KOPT-K1 (cell line): ENCODE measurements around the gene C6orf15.
"Not testable (repeated sequence)": the region's sequence is repeated elsewhere in the genome, so short reads cannot be mapped to it uniquely, and the experiment has no call there.

ENCODE experiments used
- H3K27ac ChIP-seq: fragments of 200-600 bp; sonication (generic); 2 replicates; pipeline ENCODE4 v1.5.1; 2016; ENCODE audit warnings: antibody characterized with exemption, mild to moderate bottlenecking, low read depth, low read length; ENCODE audit not compliant: poor library complexity, severe bottlenecking
- H3K36me3 ChIP-seq: fragments of 200-600 bp; sonication (generic); 2 replicates; pipeline ENCODE4 v1.5.1; 2017; ENCODE audit warnings: antibody characterized with exemption, mild to moderate bottlenecking, low read length, moderate library complexity; ENCODE audit not compliant: insufficient read depth
- H3K9me3 ChIP-seq: fragments of 200-600 bp; sonication (generic); 2 replicates; pipeline ENCODE4 v1.5.1; 2017; ENCODE audit warnings: antibody characterized with exemption, low read length, mild to moderate bottlenecking; ENCODE audit not compliant: insufficient read depth, poor library complexity, severe bottlenecking

The C6orf15 gene

DNA sequence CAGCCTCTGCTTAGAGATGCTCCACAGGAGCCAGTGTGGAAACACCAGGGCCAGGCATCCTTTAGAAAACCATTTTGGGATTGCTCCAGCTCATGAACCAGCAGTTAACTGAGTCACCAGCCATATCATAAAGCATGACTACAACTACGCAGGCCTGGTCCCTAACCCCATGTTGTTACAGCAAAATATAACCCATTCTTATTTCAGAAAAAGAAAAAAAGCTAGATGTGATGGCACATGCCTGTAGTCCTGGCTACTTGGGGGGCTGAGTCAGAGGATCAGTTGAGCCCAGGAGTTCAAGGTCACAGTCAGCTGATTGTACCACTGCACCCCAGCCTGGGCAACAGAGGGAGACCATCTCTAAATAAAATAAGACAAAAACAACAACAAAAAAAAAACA, 36.8 kb downstream of the C6orf15 start:
- no peaks in the 10 kb centered on the region for H3K9me3 ChIP-seq
- H3K36me3 ChIP-seq, result no peaks in the 10 kb centered on the region
- no peak overlapping the region for H3K27ac ChIP-seq

GRCh38 chr6:31074401-31074800, 38.0 kb downstream of the C6orf15 start:
- H3K36me3 ChIP-seq, result no peaks in the 10 kb centered on the region
- H3K9me3 ChIP-seq, result no peaks in the 10 kb centered on the region
- H3K27ac ChIP-seq, result no peak overlapping the region

DNA sequence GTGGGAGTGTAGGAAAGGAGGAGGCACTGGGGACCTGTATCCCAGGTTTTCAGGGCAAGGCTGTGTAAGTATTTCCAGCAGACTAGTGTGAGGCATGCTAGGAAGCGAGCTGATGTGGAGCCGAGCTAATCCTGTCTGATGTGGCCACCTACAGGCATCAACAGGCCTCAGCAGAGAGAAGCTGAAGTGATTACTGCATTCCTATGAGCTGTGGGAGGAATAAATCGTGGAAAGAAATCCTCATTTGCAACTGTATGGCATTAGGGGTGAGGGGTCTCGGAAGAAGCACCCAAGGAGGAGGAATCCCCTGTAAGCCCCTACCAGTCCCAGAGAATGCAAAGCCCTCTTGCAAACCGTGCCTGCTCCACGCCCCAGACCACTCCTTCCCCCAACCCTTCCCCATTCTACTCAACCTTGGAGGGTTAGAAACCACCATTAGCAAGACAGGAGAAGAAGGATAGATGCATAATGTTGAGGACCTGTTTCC, 41.6 kb downstream of the C6orf15 start:
- H3K9me3 ChIP-seq, result no peaks in the 10 kb centered on the region
- H3K27ac ChIP-seq, result no peak overlapping the region
- H3K36me3 ChIP-seq, result no peaks in the 10 kb centered on the region

DNA sequence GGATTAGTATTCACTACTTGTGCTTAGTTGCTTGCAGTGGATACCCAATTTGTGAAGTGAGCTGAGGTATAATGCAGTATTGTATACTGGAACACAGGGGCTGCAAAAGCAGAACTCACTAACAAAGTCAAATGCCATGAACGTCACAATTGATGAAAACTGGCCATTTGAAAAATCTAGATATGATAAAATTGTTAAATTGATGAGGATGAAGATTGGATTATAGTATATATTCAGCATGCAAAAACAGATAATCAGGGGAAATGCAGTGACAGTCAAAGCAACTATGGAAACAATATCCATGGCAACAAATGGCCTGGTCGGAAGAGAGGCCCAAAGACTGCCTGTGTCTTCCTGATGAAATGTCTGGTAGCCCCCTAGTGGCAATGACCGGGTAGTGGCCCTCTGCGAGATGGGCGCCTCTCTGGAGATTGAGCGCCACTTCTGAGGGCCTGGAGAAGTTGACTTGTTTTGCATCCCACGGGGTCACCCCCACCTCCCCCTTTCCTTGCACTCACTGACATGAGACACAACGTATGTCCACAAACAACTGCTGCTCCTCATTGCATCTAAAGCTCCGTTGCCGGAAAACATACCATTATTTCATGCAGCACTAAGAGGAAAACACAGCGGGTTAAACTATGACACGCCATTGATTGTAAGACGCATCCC, 43.6 kb downstream of the C6orf15 start:
- Histone ChIP-seq H3K9me3 (no peaks in the 10 kb centered on the region), H3K36me3 (no peaks in the 10 kb centered on the region), H3K27ac (no peak overlapping the region)

DNA sequence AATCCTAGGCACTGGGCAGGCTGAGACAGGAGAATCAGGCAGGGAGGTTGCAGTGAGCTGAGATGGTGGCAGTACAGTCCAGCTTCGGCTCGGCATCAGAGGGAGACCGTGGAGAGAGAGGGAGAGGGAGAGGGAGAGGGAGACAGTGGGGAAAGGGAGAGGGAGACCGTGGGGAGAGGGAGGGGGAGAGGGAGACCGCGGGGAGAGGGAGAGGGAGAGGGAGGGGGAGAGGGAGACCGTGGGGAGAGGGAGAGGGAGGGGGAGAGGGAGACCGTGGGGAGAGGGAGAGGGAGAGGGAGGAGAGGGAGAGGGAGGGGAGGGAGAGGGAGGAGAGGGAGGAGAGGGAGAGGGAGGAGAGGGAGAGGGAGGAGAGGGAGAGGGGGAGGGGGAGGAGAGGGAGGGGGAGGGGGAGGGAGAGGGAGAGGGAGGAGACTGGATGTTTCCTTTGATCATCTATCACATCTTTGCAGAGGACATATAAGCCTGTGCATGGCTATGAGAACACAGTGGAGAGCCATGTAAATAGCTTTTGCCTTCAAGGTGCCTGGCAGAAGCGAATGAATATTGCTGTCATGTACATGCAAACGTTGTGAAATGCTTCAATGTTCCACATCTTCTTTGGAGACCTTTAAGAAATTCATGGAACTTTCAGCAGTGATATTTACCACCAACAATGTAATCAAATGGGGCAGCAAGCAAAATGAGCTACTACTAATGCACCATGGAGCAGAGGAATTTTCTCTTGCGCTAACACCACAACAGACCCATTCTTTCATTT, 44.3 kb downstream of the C6orf15 start:
- H3K27ac ChIP-seq, H3K36me3 ChIP-seq, H3K9me3 ChIP-seq: not testable (repeated sequence)

DNA sequence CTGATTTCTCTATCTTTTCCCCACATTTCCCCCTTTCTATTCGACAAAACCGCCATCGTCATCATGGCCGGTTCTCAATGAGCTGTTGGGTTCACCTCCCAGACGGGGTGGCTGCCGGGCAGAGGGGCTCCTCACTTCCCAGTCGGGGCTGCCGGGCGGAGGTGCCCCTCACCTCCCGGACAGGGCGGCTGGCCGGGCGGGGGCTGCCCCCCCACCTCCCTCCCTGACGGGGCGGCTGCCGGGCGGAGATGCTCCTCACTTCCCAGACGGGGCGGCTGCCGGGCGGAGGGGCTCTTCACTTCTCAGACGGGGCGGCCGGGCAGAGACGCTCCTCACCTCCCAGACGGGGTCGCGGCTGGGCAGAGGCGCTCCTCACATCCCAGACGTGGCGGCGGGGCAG, 45.3 kb downstream of the C6orf15 start:
- H3K27ac ChIP-seq, H3K9me3 ChIP-seq, H3K36me3 ChIP-seq: not testable (repeated sequence)

DNA sequence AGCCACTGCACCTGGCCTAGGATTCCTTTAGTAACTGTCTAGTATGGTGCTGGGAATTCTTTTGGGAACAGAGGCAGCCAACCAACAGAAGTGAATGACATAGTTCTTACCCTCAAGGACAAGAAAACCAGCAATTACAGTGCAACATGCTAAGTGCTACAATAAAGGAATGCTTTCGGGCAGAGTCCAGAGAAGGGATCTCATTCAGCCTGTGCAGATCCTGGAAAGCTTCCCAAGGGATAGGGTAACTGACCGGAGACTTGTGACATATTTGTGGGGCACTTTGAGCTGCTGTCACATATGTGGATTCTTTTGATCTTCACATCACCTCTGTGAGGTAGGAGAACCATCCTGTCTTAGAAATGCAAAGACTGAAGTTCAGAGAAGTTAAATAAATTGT, 46.8 kb downstream of the C6orf15 start:
- no peaks in the 10 kb centered on the region for H3K9me3 ChIP-seq
- H3K27ac ChIP-seq, result no peak overlapping the region
- no peaks in the 10 kb centered on the region for H3K36me3 ChIP-seq

DNA sequence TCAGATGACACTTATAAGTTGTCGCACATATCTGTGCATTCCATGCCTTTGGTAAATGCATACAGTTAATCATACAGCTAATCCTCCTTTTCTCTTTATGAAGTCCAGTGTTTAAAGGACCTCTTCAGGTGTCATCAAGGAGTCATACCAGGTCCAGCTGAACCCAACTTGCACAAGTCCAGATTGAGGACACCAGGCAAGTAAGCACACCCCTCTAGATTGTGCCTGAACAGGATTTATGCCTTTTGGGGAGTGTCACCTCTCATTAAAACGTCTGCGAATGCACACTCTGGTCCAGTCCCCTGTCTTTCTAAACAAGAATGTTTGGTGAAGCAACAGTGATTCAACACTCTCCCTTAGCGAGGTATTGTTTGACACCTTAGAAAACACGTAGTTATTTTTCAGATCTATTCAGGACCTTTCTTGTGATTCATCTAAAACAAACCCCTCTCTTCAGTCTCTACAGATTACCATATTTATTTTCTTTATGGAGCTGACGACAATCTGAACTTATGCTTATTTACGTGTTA, 48.4 kb downstream of the C6orf15 start:
- Histone ChIP-seq H3K36me3 (no peaks in the 10 kb centered on the region), H3K9me3 (no peaks in the 10 kb centered on the region), H3K27ac (no peak overlapping the region)
